ENCODE results near the gene MRPL40. TPM values are rescaled to one million over a fixed set of nuclear protein-coding genes. Genes with fewer than 3 reads are reported as not detected.

MRPL40 gene
- total and polyA plus RNA-seq, 10 of the 15 experiments (the other 5 are each of a cell fraction or from before 2014, with no cell fraction given), result 41.2 to 207 (median 69.1) TPM

- FAIRE-seq (no peak), ATAC-seq (no peak), DNase-seq (ENCODE audit: low read depth, low spot score) (no peak)
- H3K27ac ChIP-seq (ENCODE audit: control insufficient read depth, insufficient read depth), result peak overlapping the region; percentile 97; the same call in 1 of the 2 replicates
- H3K4me1 ChIP-seq (ENCODE audit: control insufficient read depth, insufficient read depth, low read length), result no peaks in the 10 kb centered on the region
- no peaks in the 10 kb centered on the region; the same call in 1 of the 2 replicates for H4K20me1 ChIP-seq (ENCODE audit: control insufficient read depth, insufficient read depth)
- BruUV-seq (replicated peaks), result no TSS peak
- no peaks in the 10 kb centered on the region for H3K9me3 ChIP-seq (replicated peaks; ENCODE audit: control insufficient read depth, insufficient read depth, low read length)
- H3K4me3 ChIP-seq, result peak overlapping the region; percentile 97
- intact Hi-C loops (cut with micrococcal nuclease; ENCODE audit: unreplicated experiment), result loop anchor here (2.0 to 10.0 kb wide), 3 partner anchors 29 to 183 kb away; partner anchors contain the start of gene CLTCL1
- no peak overlapping the region; the same call in 1 of the 2 replicates for H2AFZ ChIP-seq (ENCODE audit: control insufficient read depth, low read depth, low read length)
- H3K27me3 ChIP-seq (replicated peaks in 1 of 2; ENCODE audit: control insufficient read depth in 2 of 2, insufficient read depth in 2 of 2, low read length in 1 of 2), result no peaks in the 10 kb centered on the region
- peak overlapping the region; percentile 80 for H3K9ac ChIP-seq (ENCODE audit: control insufficient read depth, insufficient read depth, low read length)
- 15% methylated on average over 5 of the region's 5 CpGs for WGBS (ENCODE audit: insufficient coverage, insufficient replicate concordance, low lambda C conversion rate, missing lambda C conversion rate)
- ChIA-PET POLR2A (interaction anchor here (0.8 to 1.4 kb wide), 4 partner anchors 46 to 378 kb away, joined by 3 to 9 read pairs (median 3); partner anchors contain the start of gene HIRA), RAD21 (ENCODE audit: unreplicated experiment) (interaction anchor here (0.7 to 3.6 kb wide), 10 partner anchors 26 to 333 kb away, joined by 3 to 25 read pairs (median 4); partner anchors contain the start of genes C22orf39, ESS2 and SLC25A1), SMC1A (ENCODE audit: uncharacterized antibody, unreplicated experiment) (interaction anchor here (0.6 to 3.8 kb wide), 17 partner anchors 12 to 298 kb away, joined by 3 to 19 read pairs (median 4); partner anchors contain the start of genes C22orf39, HIRA, MRPL40 and SLC25A1), CTCF (interaction anchor here (0.7 to 3.2 kb wide), 26 partner anchors 11 to 362 kb away, joined by 3 to 36 read pairs (median 3); partner anchors contain the start of genes ESS2 and SLC25A1)
- H3K4me2 ChIP-seq (ENCODE audit: control insufficient read depth, insufficient read depth), result peak overlapping the region; percentile 79
- in situ Hi-C loops (cut with MboI), result no loop called here
- peaks cover 39% of the 10 kb centered on the region for H3K79me2 ChIP-seq (ENCODE audit: control insufficient read depth, insufficient read depth, low read length)
- H3K36me3 ChIP-seq (ENCODE audit: control insufficient read depth in 2 of 2, insufficient read depth in 2 of 2, low read length in 1 of 2), result peaks cover 12 to 19% of the 10 kb centered on the region in 2 experiments; a peak in 2 of 4 replicates
- TF ChIP-seq SMC3 (IDR thresholded peaks at IDR 0.05; ENCODE audit: borderline replicate concordance, low read length) (peak; percentile 17; the same call in 1 of the 2 replicates), PBX3 (IDR thresholded peaks at IDR 0.05; ENCODE audit: insufficient replicate concordance, low read depth, low read length) (no peak), RAD21 (IDR thresholded peaks at IDR 0.05; ENCODE audit: insufficient read depth, low read depth, low read length) (0 out of 2 replicates have a peak, but pooled peaks have one; percentile 17), ZBTB40 (IDR thresholded peaks at IDR 0.05; ENCODE audit: borderline replicate concordance) (no peak), KAT2A (conservative IDR thresholded peaks at IDR 0.05; ENCODE audit: control insufficient read depth, low read depth, low read length) (no peak), IKZF2 (IDR thresholded peaks at IDR 0.05) (0 out of 4 replicates have a peak, but pooled peaks of 1 of the 2 experiments have one; percentile 6), ZZZ3 (IDR thresholded peaks at IDR 0.05; ENCODE audit: control insufficient read depth, insufficient read length, low read depth) (no peak), ZBTB33 (IDR thresholded peaks at IDR 0.05) (no peak), FOXM1 (IDR thresholded peaks at IDR 0.05; ENCODE audit: low read depth, low read length) (no peak), SREBF2 (IDR thresholded peaks at IDR 0.05; ENCODE audit: low read length) (no peak), RUNX3 (IDR thresholded peaks at IDR 0.05; ENCODE audit: low read length) (peak; percentile 13; the same call in 1 of the 2 replicates), PKNOX1 (IDR thresholded peaks at IDR 0.05) (peak; percentile 84)
Observed at GRCh38 chr22:19477321-19478044, 45.1 kb downstream of the MRPL40 start.
